AG20443 (cell line): ENCODE data around the gene LRGUK.
"Not testable (repeated sequence)": the region's sequence is repeated elsewhere in the genome, so short reads cannot be mapped to it uniquely, and the experiment has no call there.

Source experiments
- DNase-seq: peaks from one replicate; pipeline ENCODE4 v3.0.0; 2012; ENCODE audit warnings: low spot score, mixed read lengths

Gene LRGUK

DNA sequence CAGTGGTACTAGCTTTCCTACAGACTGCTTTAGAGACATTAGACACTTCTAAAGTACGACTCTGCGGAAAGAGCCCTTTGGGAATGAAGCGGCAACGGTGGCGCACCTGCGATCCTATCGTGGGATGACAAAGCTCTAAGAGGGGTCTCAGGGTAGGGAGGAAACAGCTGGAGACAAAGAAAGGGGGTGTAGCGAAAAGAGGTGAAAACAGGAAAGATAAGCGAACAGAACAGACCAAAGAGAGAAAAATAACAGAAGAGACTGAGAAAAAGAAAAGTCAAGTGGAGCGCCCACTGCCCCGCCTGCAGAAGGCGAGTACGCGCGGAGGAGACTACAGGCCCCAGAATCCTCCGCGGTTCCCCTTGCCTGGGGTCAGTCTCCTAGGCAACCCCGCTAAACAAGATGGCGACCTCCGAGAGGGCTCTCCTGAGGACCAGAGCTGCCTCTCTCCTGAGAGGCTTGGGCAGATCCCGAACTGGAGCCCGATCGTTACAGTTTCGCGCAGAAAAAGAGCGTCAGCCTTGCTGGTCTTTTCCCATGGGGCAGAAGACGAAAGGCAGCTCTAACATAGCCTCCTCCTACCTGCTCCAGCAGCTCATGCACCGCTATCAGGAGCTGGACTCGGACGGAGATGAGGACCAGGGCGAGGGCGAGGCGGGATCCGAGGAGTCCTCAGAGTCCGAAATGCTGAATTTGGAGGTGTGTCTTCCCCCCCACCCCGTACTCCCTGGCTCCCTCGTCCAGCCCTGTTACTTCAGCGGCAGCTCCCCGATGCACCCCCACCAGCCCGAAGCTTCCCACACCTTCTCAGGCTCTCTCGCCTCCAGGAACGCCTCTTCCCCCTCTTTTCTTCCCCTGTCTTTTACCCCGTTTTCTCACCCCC lies at the start of gene LRGUK:
LRGUK (plus strand) TSS at position 375 of the 883 bp plus-strand sequence; CDS start at position 403, 28 bp downstream.
- peak; percentile 95 for DNase-seq

GRCh38 chr7:134077560-134077959 lies 49.6 kb upstream of the LRGUK start:
- not testable (repeated sequence) for DNase-seq

DNA sequence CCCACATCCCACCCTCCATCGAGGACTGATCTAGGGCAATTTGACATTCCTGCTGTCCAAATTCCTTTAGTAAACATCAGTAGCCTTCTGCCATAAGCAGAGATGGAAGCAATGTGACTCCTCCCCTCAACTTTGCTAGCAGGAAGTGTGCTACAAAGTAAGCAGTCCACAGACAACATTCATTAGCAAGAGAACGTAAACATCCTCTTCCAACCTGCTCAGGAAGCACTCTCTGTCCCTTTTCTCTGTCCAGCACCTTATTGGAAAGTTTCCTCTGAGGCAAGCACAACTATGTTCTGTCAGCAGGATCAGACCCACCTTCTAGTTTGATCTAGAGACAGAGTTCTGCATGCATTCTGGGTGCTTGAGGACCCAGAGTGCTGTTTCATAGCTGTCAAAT lies 48.1 kb upstream of the LRGUK start:
- no peak for DNase-seq

DNA sequence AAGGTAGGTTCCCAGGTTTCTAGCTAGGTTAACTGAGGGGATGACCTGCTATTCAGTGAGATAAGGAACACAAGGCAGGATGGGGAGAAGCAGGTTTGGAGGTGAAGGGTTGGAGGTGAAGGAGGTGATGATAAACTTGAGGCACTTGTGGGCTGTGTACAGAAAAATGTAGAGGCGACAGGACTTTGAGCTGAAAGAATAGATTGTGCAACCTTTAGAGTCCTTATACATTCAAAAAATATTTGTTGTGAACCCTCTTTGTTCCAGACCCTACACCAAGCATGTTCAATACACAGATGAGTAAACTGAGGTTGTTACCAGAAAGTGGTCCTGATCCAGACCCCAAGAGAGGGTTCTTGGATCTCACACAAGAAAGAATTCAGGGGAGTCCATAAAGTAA lies 45.4 kb upstream of the LRGUK start:
- no peak for DNase-seq

GRCh38 chr7:134083766-134084487 lies 43.2 kb upstream of the LRGUK start:
- peak; percentile 63 for DNase-seq

GRCh38 chr7:134084488-134085144 lies 42.5 kb upstream of the LRGUK start:
- DNase-seq: no peak

- DNase-seq: no peak
Measured at GRCh38 chr7:134085311-134085710, 41.8 kb upstream of the LRGUK start.

DNA sequence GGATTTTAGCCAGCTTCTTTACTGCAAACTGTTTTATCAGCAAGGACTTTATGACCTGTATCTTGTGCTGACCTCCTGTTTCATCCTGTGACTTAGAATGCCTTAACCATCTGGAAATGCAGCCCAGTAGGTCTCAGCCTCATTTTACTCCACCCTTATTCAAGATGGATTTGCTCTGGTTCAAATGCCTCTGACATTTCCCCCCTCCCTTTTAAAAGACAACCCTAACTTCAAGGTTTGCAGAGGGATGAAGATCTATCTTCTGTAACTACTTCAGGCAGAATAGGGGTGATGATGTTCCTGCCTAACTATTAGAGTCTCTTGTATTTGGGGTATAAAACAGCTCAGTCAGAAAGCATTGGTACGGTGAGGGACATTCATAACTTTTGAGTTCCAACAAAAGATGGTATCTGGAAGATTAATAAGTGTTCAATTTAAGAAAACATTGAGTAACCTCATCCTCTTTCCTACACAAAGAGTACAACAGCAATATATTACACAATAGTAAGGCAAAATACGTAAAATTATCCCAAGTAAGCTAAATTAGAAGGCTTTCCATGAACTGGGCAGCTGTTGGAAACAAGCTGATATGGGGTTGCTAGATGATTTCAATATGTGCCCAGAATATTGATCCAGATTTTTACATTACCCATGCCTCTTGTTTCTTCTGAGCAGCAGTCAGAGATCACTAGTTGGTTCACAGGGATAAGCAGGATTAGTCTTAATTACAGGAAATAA lies 40.0 kb upstream of the LRGUK start:
- no peak for DNase-seq

- no peak for DNase-seq
Measured at GRCh38 chr7:134088199-134088598, 38.9 kb upstream of the LRGUK start.

GRCh38 chr7:134089446-134089845 lies 37.7 kb upstream of the LRGUK start:
- no peak for DNase-seq

GRCh38 chr7:134098072-134098471 lies 29.1 kb upstream of the LRGUK start:
- no peak for DNase-seq

DNA sequence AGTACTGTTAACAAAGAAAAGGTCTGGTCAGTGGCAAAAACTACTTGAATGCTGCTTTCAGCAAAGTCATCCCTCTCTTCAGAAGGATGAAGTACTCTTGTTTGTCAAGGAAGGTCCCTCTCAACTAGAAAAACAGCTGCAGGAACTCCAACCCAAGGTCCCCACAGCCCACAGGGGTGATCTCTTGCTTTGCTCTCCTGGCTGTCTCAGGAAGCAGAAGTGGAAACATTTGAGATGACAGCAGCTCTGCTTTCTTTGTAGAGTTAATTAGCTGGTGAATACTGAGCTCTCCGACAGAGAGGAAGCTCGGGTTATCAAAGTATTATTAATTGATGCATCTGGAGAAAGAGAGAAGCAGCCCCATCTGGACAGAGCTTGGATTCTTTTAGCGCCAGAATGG lies 25.4 kb upstream of the LRGUK start:
- DNase-seq: no peak

GRCh38 chr7:134104166-134104565 lies 23.0 kb upstream of the LRGUK start:
- DNase-seq: no peak

- no peak for DNase-seq
Measured at GRCh38 chr7:134105841-134106240, 21.3 kb upstream of the LRGUK start.

DNA sequence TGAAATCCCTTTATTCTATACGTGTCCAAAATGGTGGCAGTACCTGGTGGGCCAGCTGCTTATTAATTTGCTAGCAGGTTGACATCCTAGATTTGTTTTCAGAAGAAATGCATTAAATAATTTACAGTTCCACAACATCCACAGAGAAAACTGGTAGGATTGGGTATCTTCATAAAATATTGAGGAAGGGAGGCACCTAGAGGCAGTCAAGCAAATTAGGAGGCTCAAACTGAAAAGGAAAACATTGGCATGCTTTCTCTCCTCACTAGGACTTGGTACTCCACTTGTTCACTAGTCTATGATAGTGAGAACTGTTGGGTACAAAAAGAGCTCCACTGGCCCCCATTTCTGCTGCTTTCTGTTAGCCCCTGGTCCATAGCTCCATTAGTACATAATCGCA lies 18.3 kb upstream of the LRGUK start:
- DNase-seq: no peak

- no peak for DNase-seq
Measured at GRCh38 chr7:134113655-134114054, 13.5 kb upstream of the LRGUK start.

DNA sequence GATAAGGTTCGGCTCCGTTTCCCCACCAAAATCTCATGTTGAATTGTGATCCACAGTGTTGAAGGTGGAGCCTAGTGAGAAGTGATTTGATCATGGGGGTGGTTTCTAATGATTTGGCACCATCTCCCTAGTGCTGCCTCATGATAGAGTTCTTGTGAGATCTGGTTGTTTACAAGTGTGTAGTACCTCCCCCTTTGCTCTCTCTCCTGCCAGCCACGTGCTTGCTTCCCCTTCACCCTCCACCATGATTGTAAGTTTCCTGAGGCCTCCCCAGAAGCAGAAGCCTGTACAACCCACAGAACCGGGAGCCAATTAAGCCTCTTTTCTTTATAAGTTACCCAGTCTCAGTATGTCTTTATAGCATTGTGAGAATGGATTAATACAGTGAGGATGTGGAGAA lies 12.1 kb upstream of the LRGUK start:
- DNase-seq: no peak

DNA sequence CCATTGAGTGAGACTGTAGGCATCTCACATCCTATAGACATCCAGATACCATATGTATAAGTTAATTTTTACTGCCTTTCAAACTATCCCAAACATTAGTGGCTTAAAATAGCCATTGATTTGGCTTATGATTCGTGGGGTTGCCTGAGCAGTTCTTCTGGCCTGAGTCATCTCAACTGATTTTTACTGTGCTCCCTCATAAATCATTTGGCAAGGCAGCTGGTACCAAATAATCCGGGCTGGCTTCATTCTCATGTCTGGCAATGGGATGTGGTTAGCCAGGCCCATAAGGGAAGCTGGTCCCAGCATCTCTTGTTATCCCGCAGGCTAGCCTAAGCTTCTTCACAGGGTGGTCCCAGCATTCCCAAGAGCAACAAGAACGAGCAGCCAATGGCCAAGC lies 6.7 kb upstream of the LRGUK start:
- DNase-seq: no peak

DNA sequence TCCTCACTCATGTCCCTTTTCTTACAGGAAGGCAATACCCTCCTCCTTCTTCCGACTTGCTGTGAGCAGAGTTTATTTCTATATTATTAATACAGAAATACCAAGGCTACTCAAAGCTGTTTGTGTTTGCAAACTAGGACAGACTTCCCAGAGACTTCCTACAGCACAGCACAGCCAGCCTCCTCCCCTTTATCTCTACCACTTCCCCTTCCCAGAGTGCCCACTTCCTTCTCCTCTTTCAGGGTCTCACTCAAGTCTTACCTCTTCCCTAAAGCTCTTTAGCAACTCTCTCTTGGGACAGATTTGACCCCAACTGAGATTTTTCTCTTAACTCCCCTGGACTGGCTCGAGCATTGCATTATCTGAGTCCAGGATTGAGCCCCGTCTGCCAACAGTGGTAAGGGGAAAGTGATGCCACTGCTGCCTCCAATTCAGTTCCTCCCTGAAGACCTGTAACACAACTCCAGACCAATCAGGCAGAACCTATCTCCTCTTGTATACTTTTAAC lies 5.5 kb upstream of the LRGUK start:
- DNase-seq: no peak

- DNase-seq: no peak
Measured at GRCh38 chr7:134122980-134123379, 4.2 kb upstream of the LRGUK start.

GRCh38 chr7:134126146-134126545 lies 994 bp upstream of the LRGUK start:
- no peak for DNase-seq

GRCh38 chr7:134126596-134126965 lies 559 bp upstream of the LRGUK start:
- no peak for DNase-seq
